Activated naive CD8-positive, alpha-beta T cell (primary cell): ENCODE data around the gene DOLPP1.

Source experiments
- H3K27ac Mint-ChIP-seq: one replicate; pipeline ENCODE4 v1.8.0; 2021; ENCODE audit warnings: mixed read lengths
- H3K27me3 Mint-ChIP-seq: one replicate; pipeline ENCODE4 v1.8.0; 2021; ENCODE audit warnings: mixed read lengths
- H3K36me3 Mint-ChIP-seq: one replicate; pipeline ENCODE4 v1.8.0; 2021; ENCODE audit warnings: mixed read lengths
- H3K4me1 Mint-ChIP-seq: one replicate; pipeline ENCODE4 v1.8.0; 2021; ENCODE audit warnings: low read depth, mixed read lengths
- H3K4me3 Mint-ChIP-seq: one replicate; pipeline ENCODE4 v1.8.0; 2021; ENCODE audit warnings: mild to moderate bottlenecking, mixed read lengths
- H3K9me3 Mint-ChIP-seq: one replicate; pipeline ENCODE4 v1.8.0; 2021; ENCODE audit warnings: low read depth, mixed read lengths

Gene DOLPP1

DNA sequence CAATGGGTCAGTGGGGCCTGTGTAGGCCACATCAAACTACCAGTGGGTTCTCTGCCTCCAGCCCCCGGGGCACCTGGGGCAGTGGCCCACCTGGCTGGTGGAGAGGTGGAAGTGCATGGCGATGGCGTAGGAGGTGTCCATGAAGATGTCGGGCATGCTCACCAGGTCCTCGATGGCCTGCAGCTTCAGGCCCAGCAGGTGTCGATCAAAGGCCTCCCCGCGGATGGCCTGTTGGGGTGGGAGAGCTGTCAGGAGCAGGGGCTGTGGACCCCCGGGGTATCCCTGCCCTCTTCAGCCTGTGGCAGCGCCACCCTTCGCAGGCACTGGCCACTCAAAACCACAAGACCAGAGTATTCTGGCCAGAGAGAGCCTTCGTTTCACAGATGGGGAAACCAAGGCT, 15.0 kb downstream of the DOLPP1 start:
- Mint-ChIP-seq H3K27ac (no peak overlapping the region), H3K27me3 (no peaks in the 10 kb centered on the region), H3K9me3 (no peaks in the 10 kb centered on the region), H3K4me1 (no peaks in the 10 kb centered on the region), H3K36me3 (no peaks in the 10 kb centered on the region), H3K4me3 (no peak overlapping the region)

- Mint-ChIP-seq H3K4me3 (no peak overlapping the region), H3K4me1 (no peaks in the 10 kb centered on the region), H3K9me3 (no peaks in the 10 kb centered on the region), H3K27ac (no peak overlapping the region), H3K36me3 (no peaks in the 10 kb centered on the region), H3K27me3 (no peaks in the 10 kb centered on the region)
Measured at GRCh38 chr9:129097671-129098306, 16.9 kb downstream of the DOLPP1 start.

DNA sequence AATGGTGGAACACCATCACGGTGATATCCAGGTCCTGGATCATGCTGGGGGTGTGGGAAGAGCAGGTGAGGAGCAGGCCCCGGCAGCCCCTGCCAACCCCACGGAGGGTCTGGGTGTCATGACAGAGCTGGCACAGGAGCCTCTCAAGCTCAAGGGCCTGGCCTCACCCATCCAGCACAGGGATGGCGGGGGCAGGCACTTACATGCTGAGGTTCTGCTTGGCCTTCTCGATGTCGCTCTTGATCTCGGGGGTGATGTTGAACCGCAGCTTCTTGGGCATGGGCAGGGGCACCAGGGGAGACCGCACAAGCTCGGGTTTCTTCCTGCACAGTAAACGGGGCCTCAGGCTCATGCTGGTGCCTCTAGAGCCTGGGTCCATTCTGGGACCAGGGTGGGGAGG, 17.4 kb downstream of the DOLPP1 start:
- Mint-ChIP-seq H3K9me3 (no peaks in the 10 kb centered on the region), H3K27ac (no peak overlapping the region), H3K4me3 (no peak overlapping the region), H3K36me3 (no peaks in the 10 kb centered on the region), H3K27me3 (no peaks in the 10 kb centered on the region), H3K4me1 (no peaks in the 10 kb centered on the region)

DNA sequence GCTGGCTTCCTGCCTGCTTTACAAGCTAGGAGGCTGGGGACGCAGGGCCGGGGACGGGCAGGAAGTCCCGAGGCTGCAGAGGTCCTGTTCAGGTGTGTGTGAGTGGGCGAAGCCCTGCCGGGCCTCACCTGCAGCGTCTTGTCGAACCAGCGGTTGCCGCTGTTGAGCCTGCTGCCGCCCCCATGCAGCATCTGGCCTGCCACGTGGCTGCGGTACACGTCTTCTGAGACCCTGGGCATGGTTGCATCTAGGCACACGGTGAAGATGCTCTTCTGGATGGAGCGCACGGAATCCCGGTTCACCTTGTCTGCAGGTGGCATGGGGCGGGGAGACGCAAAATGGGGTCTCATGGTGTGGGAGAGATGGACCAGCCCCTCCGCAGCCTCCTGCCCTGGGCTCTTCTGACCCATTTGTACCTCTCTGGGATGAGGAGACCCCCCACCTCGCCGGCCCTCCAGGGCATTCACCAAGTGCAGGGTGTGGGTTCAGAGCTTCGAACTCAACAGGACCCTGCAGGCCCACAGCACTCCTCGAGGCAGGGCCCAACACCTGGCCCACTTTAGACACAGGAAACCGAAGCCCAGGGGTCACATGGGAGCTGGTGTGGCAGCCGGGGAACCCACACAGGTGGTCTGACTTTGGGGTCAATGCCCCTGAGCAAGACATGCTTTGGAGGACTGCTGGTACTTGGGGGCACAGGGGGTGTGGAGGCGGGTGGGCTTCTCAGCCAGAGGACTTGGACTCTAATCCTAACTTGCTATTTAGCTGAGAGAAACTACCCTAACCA, 19.7 kb downstream of the DOLPP1 start:
- no peaks in the 10 kb centered on the region for H3K36me3 Mint-ChIP-seq
- no peaks in the 10 kb centered on the region for H3K4me1 Mint-ChIP-seq
- no peaks in the 10 kb centered on the region for H3K27me3 Mint-ChIP-seq
- H3K4me3 Mint-ChIP-seq: no peak overlapping the region
- no peaks in the 10 kb centered on the region for H3K9me3 Mint-ChIP-seq
- H3K27ac Mint-ChIP-seq: no peak overlapping the region

- Mint-ChIP-seq H3K9me3 (no peaks in the 10 kb centered on the region), H3K27me3 (no peaks in the 10 kb centered on the region), H3K4me3 (no peak overlapping the region), H3K36me3 (no peaks in the 10 kb centered on the region), H3K27ac (no peak overlapping the region), H3K4me1 (no peaks in the 10 kb centered on the region)
Measured at GRCh38 chr9:129101279-129101678, 20.4 kb downstream of the DOLPP1 start.

DNA sequence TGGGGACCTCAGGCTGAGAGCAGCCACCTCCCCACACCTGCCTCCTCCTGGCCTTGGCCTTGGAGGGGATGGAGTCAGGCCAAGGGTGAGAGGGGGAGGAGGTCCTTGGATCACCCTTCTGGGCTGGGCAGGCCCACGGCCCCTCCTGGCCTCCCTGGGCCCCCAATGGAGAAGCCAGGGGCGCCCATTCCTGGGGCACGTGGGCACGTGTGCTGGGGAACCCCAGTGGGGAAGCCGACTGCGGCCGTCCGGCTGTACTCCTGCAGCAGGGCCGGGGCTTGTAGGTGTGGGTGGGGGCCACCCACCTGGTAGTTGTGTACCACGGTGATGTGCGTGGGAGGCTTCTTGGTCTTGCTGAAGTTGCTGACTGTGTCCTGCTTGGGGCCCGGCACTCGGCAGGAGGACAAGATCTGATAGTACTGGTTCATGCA, 21.2 kb downstream of the DOLPP1 start:
- Mint-ChIP-seq H3K9me3 (no peaks in the 10 kb centered on the region), H3K4me3 (no peak overlapping the region), H3K27ac (no peak overlapping the region), H3K36me3 (no peaks in the 10 kb centered on the region), H3K4me1 (no peaks in the 10 kb centered on the region), H3K27me3 (no peaks in the 10 kb centered on the region)

GRCh38 chr9:129102791-129103594, 22.1 kb downstream of the DOLPP1 start:
- H3K27ac Mint-ChIP-seq: no peak overlapping the region
- H3K4me3 Mint-ChIP-seq: no peak overlapping the region
- no peaks in the 10 kb centered on the region for H3K36me3 Mint-ChIP-seq

DNA sequence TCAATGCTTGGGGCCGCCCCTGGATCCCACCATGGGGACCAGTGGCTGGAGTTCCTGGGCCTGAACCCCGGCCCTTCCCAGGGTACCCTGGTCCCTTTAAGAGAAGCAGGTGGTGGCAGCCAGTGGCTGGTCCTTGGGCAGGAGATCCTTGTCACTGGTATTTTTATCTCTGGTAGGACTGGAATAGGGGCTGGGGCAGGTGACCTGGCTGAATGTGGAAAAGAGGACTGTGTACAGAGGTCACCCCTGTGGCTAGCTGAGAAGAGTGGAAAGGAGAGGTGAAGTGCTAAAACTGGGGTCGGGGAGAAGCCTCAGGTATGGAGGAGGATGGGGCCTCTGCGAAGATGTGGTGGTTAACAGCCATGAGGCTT, 22.7 kb downstream of the DOLPP1 start:
- Mint-ChIP-seq H3K27me3 (no peaks in the 10 kb centered on the region), H3K36me3 (no peaks in the 10 kb centered on the region), H3K4me3 (no peak overlapping the region), H3K9me3 (no peaks in the 10 kb centered on the region), H3K4me1 (no peaks in the 10 kb centered on the region), H3K27ac (no peak overlapping the region)

More at GRCh38 chr9:129102791-129103594, 22.1 kb downstream of the DOLPP1 start:
- Mint-ChIP-seq H3K4me1 (no peaks in the 10 kb centered on the region), H3K9me3 (no peaks in the 10 kb centered on the region), H3K27me3 (no peaks in the 10 kb centered on the region)

GRCh38 chr9:129104051-129104450, 23.1 kb downstream of the DOLPP1 start:
- Mint-ChIP-seq H3K4me1 (peaks cover 2% of the 10 kb centered on the region), H3K27me3 (no peaks in the 10 kb centered on the region), H3K9me3 (no peaks in the 10 kb centered on the region), H3K36me3 (no peaks in the 10 kb centered on the region), H3K27ac (no peak overlapping the region), H3K4me3 (no peak overlapping the region)

- Mint-ChIP-seq H3K4me3 (no peak overlapping the region), H3K4me1 (peaks cover 8% of the 10 kb centered on the region), H3K27me3 (no peaks in the 10 kb centered on the region), H3K27ac (no peak overlapping the region), H3K36me3 (no peaks in the 10 kb centered on the region), H3K9me3 (no peaks in the 10 kb centered on the region)
Measured at GRCh38 chr9:129105857-129106694, 25.2 kb downstream of the DOLPP1 start.

GRCh38 chr9:129107651-129108050, 26.7 kb downstream of the DOLPP1 start:
- Mint-ChIP-seq H3K27me3 (no peaks in the 10 kb centered on the region), H3K36me3 (no peaks in the 10 kb centered on the region), H3K9me3 (no peaks in the 10 kb centered on the region), H3K4me1 (peaks cover 12% of the 10 kb centered on the region), H3K4me3 (no peak overlapping the region), H3K27ac (no peak overlapping the region)

GRCh38 chr9:129108083-129108804, 27.3 kb downstream of the DOLPP1 start:
- Mint-ChIP-seq H3K27ac (no peak overlapping the region), H3K9me3 (no peaks in the 10 kb centered on the region), H3K4me3 (no peak overlapping the region)

GRCh38 chr9:129108805-129109536, 28.1 kb downstream of the DOLPP1 start:
- H3K9me3 Mint-ChIP-seq: no peaks in the 10 kb centered on the region
- no peaks in the 10 kb centered on the region for H3K36me3 Mint-ChIP-seq
- H3K4me1 Mint-ChIP-seq: peaks cover 21% of the 10 kb centered on the region
- no peaks in the 10 kb centered on the region for H3K27me3 Mint-ChIP-seq
- H3K27ac Mint-ChIP-seq: no peak overlapping the region
- peak overlapping the region; percentile 74 for H3K4me3 Mint-ChIP-seq

More at GRCh38 chr9:129108083-129108804, 27.3 kb downstream of the DOLPP1 start:
- Mint-ChIP-seq H3K27me3 (no peaks in the 10 kb centered on the region), H3K36me3 (no peaks in the 10 kb centered on the region), H3K4me1 (peaks cover 14% of the 10 kb centered on the region)
